DMS53 (cell line): ENCODE measurements around the gene RAPGEF1.
A peak's percentile ranks its signal among the peaks of the same experiment; 100 is the strongest.
"Not testable (repeated sequence)": the region's sequence is repeated elsewhere in the genome, so short reads cannot be mapped to it uniquely, and the experiment has no call there.

Experiments
- DNase-seq: peaks from one replicate; lab custom pipeline; 2025; lab: John Stamatoyannopoulos, UW

The RAPGEF1 gene

GRCh38 chr9:131668439-131669268 is 71.2 kb downstream of the RAPGEF1 start:
- no peak for DNase-seq

- DNase-seq = no peak
Measured at GRCh38 chr9:131668057-131668438, 71.8 kb downstream of the RAPGEF1 start.

GRCh38 chr9:131667576-131667975 is 72.3 kb downstream of the RAPGEF1 start:
- DNase-seq = no peak

- DNase-seq = no peak
Measured at GRCh38 chr9:131666774-131667173, 73.1 kb downstream of the RAPGEF1 start.

GRCh38 chr9:131666029-131666428 is 73.8 kb downstream of the RAPGEF1 start:
- DNase-seq = no peak

GRCh38 chr9:131663288-131663687 is 76.6 kb downstream of the RAPGEF1 start:
- no peak for DNase-seq

- DNase-seq = not testable (repeated sequence)
Measured at GRCh38 chr9:131662289-131662621, 77.6 kb downstream of the RAPGEF1 start.

- no peak for DNase-seq
Measured at GRCh38 chr9:131661568-131662288, 78.1 kb downstream of the RAPGEF1 start.

- DNase-seq = no peak
Measured at GRCh38 chr9:131660466-131661405, 79.1 kb downstream of the RAPGEF1 start.

GRCh38 chr9:131658377-131659129 is 81.3 kb downstream of the RAPGEF1 start:
- DNase-seq = peak; percentile 23

GRCh38 chr9:131657940-131658339 is 81.9 kb downstream of the RAPGEF1 start:
- DNase-seq = no peak

- DNase-seq = peak; percentile 26
Measured at GRCh38 chr9:131657456-131657855, 82.4 kb downstream of the RAPGEF1 start.

GRCh38 chr9:131657037-131657377 is 82.9 kb downstream of the RAPGEF1 start:
- DNase-seq = peak; percentile 34

GRCh38 chr9:131656356-131657036 is 83.4 kb downstream of the RAPGEF1 start:
- peak; percentile 43 for DNase-seq

GRCh38 chr9:131654369-131654768 is 85.5 kb downstream of the RAPGEF1 start:
- DNase-seq = not testable (repeated sequence)

GRCh38 chr9:131651599-131651998 is 88.3 kb downstream of the RAPGEF1 start:
- DNase-seq = no peak

- DNase-seq = no peak
Measured at GRCh38 chr9:131651160-131651559, 88.7 kb downstream of the RAPGEF1 start.

GRCh38 chr9:131650254-131650653 is 89.6 kb downstream of the RAPGEF1 start:
- no peak for DNase-seq

- no peak for DNase-seq
Measured at GRCh38 chr9:131649646-131650045, 90.2 kb downstream of the RAPGEF1 start.

GRCh38 chr9:131645078-131645776 is 94.6 kb downstream of the RAPGEF1 start:
- peak; percentile 19 for DNase-seq
